Kidney glomerular epithelial cell (primary cell): ENCODE measurements around the gene ELOVL4.

Experiments
- DNase-seq: peaks from one replicate; lab custom pipeline; 2025; lab: John Stamatoyannopoulos, UW

ELOVL4 gene

GRCh38 chr6:79947191-79948186 lies at the start of gene ELOVL4:
ELOVL4 (minus strand) TSS chr6:79947553; CDS start chr6:79947279, 274 bp downstream.
- DNase-seq: peak; percentile 9

GRCh38 chr6:79993911-79994309 lies 46.6 kb upstream of the ELOVL4 start:
- no peak for DNase-seq

- no peak for DNase-seq
Measured at GRCh38 chr6:79993012-79993910, 45.9 kb upstream of the ELOVL4 start.

GRCh38 chr6:79989641-79990040 lies 42.3 kb upstream of the ELOVL4 start:
- no peak for DNase-seq

GRCh38 chr6:79985128-79985527 lies 37.8 kb upstream of the ELOVL4 start:
- no peak for DNase-seq

- peak; percentile 84 for DNase-seq
Measured at GRCh38 chr6:79984261-79984660, 36.9 kb upstream of the ELOVL4 start.

- no peak for DNase-seq
Measured at GRCh38 chr6:79981652-79982051, 34.3 kb upstream of the ELOVL4 start.

GRCh38 chr6:79971193-79971592 lies 23.8 kb upstream of the ELOVL4 start:
- no peak for DNase-seq

- DNase-seq: no peak
Measured at GRCh38 chr6:79969784-79970183, 22.4 kb upstream of the ELOVL4 start.

- no peak for DNase-seq
Measured at GRCh38 chr6:79967178-79967577, 19.8 kb upstream of the ELOVL4 start.

GRCh38 chr6:79964607-79965081 lies 17.3 kb upstream of the ELOVL4 start:
- no peak for DNase-seq

GRCh38 chr6:79954849-79955248 lies 7.5 kb upstream of the ELOVL4 start:
- DNase-seq: no peak

- peak; percentile 13 for DNase-seq
Measured at GRCh38 chr6:79949233-79949632, 1.9 kb upstream of the ELOVL4 start.

GRCh38 chr6:79946272-79947190 lies 822 bp downstream of the ELOVL4 start:
- DNase-seq: no peak

GRCh38 chr6:79943133-79943532 lies 4.2 kb downstream of the ELOVL4 start:
- no peak for DNase-seq

GRCh38 chr6:79941489-79942151 lies 5.7 kb downstream of the ELOVL4 start:
- no peak for DNase-seq

GRCh38 chr6:79928478-79928998 lies 18.8 kb downstream of the ELOVL4 start:
- DNase-seq: no peak

- DNase-seq: no peak
Measured at GRCh38 chr6:79927758-79928157, 19.6 kb downstream of the ELOVL4 start.

GRCh38 chr6:79923270-79923669 lies 24.1 kb downstream of the ELOVL4 start:
- no peak for DNase-seq

GRCh38 chr6:79922018-79922417 lies 25.3 kb downstream of the ELOVL4 start:
- DNase-seq: no peak

GRCh38 chr6:79913369-79913768 lies 34.0 kb downstream of the ELOVL4 start:
- no peak for DNase-seq
